Suprapubic skin (tissue), 3 donors: ENCODE data around the gene ASTN2.

Experiments used
- POLR2A ChIP-seq, 2 donors: fragments of 450-650 bp; IDR thresholded peaks; one replicate each; pipeline ENCODE4 v1.6.1; 2017; ENCODE audit warnings: antibody characterized with exemption in 2 of 2, mild to moderate bottlenecking in 2 of 2, moderate library complexity in 2 of 2
- TF ChIP-seq, protein P1 (sequence below), 2 donors: fragments of 200-600 bp in 1 of 2; fragments of 450-650 bp in 1 of 2; sonication (generic) in 1 of 2; IDR thresholded peaks; one replicate each; pipeline ENCODE4 v1.5.1; 2016 to 2019; ENCODE audit warnings: antibody characterized with exemption in 2 of 2, mild to moderate bottlenecking in 1 of 2, moderate library complexity in 1 of 2

DNA sequence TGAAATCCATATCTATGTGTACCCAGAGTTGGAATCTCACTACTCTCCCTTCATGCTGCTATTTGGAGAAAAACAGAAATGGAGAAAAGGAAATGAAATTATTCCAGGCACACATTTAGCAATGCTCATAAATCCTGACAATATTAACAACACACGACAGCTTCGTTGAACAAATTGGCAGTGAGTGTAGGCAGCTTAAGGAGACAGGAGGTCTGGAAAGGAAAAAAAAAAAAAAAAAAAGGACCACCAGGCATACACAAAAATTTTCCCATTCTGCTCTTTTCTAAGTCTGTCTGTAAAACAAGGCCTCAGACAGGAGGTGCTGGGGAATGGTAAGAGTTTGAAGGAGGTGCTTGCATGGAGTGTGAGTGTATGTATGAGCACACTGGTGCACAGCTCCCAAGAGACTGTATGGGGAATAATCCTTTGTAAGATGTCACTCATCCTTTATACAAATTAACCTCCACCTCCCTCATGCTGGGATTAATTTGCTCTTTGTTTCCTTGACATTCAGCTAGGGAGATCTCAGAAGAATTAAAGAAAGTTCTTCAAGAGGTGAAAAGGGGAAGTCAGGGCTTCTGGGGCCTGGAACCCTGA lies 78.9 kb downstream of the ASTN2 start:
- TF ChIP-seq, protein P1, sequence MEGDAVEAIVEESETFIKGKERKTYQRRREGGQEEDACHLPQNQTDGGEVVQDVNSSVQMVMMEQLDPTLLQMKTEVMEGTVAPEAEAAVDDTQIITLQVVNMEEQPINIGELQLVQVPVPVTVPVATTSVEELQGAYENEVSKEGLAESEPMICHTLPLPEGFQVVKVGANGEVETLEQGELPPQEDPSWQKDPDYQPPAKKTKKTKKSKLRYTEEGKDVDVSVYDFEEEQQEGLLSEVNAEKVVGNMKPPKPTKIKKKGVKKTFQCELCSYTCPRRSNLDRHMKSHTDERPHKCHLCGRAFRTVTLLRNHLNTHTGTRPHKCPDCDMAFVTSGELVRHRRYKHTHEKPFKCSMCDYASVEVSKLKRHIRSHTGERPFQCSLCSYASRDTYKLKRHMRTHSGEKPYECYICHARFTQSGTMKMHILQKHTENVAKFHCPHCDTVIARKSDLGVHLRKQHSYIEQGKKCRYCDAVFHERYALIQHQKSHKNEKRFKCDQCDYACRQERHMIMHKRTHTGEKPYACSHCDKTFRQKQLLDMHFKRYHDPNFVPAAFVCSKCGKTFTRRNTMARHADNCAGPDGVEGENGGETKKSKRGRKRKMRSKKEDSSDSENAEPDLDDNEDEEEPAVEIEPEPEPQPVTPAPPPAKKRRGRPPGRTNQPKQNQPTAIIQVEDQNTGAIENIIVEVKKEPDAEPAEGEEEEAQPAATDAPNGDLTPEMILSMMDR (IDR thresholded peaks at IDR 0.05), result no peak
- no peak for TF ChIP-seq POLR2A (IDR thresholded peaks at IDR 0.05)
